HG02642 (cell line): Measurements from ENCODE around the gene HOXB6.
A peak's percentile ranks its signal among the peaks of the same experiment; 100 is the strongest.

Experiments used
- ATAC-seq: cut with Tn5 transposase; IDR thresholded peaks from one replicate; pipeline ENCODE4 v1.9.1; 2021; ENCODE audit warnings: mild to moderate bottlenecking; ENCODE audit not compliant: unreplicated experiment, poor library complexity

HOXB6 gene

DNA sequence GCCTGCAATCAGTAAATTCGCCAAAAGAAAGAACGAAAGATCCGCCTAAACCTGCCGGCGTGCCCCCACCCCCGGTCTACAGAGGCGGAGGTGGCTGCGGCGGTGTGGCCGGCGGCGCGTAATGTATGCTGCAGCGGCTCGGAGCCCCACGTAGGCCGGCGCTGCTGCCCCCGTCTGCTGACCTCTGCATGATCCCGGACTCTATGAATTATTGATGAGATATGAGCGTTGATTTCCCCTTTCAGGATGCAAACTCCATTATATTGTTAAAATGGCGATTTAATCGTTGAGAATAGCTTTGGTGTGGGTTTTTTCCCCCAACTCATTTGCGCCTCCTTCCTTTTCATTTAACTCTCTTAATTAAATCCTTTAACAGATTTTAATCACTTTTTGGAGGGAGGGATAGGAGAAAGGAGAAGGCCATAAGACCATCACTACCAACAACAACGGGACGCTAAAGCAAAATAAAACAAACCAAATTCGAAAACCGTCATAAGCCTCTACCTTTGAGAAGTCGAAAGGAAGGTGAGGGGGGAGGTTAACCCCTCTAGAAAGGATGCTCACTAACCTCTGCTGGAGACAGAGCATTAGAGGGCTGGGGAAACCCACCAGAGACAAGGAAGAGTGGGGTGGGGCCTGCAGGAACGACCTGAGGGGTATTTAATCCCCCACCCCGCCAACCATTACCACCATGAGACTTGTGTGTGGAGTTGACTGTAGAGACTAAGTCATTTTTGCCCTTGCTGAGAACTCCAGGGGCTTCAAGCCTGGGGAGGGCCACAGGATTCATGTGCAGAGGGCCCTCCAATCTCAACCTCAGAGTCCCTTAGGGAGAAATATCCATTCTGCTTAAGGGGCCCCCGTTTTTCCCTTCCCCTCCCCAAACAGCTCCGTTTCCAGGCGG, 18.2 kb downstream of the HOXB6 start:
- ATAC-seq: no peak

DNA sequence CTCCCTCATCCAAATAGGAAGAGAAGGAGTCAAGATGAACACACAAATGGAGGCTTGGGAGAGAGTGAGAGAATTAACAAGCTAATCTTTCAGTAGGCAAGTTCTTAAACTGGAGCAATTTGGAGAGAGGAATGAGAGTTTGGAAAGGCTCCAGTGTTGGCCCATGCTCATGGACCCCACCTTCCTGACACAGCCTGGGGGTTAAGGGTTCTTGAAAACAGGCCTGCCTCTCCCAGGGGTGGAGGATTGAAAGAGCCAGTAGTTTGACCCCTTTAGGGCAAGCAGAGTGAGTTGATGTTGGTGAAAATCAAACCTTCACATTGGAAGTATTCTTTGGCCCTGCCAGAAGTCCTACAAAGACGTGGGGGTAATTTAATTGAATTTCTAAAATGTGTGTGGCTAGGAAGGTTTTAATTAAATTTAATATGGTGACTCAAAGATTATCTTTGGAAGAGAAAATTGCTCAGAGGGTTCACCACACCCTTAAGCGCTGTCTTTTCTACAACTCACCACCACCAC, 20.5 kb downstream of the HOXB6 start:
- ATAC-seq: no peak

DNA sequence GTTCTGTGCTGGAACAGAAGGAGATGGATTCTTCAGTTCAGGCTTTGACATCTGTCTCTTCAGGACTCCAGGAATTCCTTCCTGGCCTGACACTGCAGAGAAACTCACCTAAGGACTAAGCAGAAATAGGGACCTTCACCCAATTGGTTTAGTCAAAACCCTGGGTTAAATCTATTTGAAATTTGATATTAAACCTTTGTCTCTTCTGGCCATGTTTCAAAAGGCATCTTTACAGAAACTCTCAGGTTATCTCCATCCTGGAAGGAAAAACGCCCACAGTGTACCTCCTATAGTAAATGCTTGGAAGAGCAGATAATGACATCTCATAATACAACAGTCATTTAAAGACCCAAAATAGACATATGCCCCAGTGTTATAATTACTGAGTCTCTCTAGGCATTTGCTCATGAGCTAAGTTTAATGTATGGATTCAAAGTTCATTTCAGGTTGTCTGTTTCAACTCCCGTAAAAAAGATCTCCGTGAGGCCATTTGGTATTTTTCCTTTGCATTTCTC, 21.0 kb downstream of the HOXB6 start:
- ATAC-seq: no peak

DNA sequence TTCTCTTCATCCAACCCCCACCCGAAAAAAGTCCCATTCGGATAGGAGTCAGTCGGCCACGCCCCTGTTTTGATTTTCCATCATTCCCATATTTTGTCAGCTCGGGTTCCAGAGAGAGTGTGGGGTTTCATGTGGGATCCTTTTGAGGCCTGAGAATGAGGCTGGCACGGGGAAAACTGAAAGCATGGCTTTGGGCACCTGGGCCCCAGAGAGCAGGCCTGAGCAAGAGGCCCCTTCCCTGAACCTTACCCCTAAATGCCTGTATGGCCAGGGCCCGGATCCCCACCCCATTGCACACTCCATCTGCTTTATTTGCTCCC, 22.1 kb downstream of the HOXB6 start:
- no peak for ATAC-seq

DNA sequence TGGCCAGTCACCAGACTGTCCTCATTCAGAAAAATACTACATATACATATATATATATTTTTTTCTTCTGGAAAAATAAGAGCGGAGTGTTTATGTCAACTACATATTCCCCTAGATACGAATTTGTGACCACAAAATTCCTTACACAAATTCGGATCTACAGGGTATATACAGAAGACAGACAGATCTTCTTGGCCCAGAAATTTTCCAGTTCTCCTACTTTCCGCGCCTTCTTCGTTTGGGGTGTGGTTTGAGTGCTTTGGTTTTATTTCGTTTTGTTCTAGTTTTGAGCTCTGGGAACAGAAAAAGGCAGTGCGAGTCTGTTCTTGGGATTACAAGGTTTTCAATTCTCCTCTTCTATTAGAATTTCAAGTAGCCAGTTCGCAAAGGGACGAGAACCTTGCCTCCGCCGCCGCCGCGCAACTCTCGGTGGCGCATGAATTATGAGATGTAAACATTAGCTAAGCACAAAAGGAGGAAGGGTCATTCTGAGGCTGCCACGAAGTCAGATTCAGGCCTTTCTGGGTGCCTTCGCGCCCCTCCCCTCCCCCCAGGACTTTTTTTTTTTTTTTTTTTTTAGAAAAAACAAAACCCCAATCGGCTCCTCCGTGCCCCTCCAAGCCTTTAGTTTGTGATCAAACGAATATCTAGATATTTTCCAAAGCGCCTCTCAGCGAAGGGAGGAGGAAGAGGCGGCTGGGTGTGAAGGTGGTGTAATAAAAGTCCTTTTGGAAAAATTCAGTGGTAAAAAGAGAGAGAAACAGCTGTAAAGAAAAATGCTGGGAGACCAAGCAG, 24.8 kb downstream of the HOXB6 start:
- ATAC-seq: no peak

DNA sequence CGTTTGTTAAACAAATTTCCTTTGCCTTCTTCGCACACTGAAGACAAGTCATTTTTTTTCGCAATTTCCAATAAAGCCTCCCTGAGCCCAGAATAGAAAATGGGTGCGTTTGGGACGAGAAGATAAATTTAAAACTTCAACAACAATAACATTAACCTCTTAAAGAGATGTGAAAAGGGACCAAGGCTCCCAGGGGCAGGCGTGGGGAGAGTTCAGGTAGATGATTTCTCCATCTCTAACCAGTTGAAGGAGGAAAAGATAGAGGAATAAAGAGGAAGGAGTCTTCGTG, 25.4 kb downstream of the HOXB6 start:
- no peak for ATAC-seq

DNA sequence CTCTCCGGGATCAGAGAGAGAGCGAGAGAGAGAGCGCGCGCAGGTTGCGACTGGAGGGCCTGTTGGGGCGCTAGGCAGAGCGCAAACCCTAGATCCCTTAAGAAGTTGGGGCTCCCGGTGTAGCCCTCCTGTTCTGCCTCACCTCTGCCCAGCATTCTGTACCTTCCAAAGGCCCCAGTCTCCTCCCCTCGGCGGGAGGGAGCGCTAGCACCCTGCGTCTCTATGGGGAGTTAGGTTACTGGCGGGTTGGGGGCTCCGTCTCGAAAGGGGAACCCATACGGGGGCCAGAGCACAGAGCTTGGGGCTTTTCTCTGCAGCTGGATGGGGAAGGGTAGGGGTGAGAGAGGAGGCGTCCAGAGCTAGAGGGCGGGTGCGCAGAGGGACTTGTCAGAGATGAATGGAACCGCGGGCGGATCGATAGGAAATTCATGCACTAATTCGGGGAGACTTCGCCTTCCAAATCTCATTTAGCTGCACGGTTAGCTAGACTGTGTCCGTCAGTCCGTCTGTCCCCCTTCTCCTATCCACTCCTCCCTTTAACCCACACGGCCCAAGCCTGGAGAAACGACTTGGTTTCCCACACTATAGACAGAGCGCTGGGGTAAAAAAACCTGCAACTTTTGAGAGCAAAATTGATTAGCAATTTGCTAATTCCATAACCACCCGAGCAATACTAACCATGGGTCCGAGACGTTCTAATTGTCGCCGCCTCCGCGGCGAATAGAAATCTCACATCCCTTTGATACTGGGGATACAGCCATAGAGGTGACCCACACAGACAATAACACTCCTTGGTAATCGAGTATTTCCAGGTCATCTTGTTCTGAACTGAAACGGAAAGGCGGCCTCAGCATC, 25.9 kb downstream of the HOXB6 start:
- peak; percentile 44 for ATAC-seq

DNA sequence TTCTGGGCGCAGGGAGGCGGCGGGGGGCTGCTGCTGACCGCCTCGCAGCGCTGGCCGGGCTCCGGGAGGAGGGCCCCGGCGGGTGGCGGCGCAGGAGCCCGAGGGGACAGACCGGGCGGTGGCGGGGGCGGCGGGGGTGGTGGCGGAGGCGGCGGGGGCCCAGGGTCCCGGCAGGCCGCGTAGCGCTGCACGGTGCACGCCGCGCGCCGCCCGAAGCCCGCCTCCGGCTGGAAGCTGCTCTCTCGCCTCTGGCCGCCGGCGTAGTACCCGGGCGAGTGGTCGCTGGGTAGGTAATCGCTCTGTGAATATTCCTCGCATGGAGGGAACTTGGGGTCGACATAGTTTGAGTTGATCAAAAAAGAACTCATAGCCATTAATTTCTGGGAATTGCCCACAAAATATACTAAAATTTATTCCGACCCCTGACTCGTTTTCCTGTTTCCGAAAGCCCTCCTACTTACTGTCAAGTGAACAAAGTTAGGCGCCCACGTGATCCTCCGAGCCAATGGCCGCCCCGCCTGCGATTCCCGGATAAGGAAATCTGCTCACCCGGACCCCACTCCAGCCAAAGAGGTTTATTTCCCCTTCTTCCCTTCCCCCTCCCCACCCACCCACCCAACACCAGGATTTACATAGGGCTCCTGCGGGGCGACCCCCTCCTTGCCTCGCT, 26.7 kb downstream of the HOXB6 start, which contains the start of gene HOXB4:
HOXB4 (minus strand) TSS at position 405 of the 670 bp plus-strand sequence; CDS start at position 374, 31 bp downstream.
- ATAC-seq: peak; percentile 58

DNA sequence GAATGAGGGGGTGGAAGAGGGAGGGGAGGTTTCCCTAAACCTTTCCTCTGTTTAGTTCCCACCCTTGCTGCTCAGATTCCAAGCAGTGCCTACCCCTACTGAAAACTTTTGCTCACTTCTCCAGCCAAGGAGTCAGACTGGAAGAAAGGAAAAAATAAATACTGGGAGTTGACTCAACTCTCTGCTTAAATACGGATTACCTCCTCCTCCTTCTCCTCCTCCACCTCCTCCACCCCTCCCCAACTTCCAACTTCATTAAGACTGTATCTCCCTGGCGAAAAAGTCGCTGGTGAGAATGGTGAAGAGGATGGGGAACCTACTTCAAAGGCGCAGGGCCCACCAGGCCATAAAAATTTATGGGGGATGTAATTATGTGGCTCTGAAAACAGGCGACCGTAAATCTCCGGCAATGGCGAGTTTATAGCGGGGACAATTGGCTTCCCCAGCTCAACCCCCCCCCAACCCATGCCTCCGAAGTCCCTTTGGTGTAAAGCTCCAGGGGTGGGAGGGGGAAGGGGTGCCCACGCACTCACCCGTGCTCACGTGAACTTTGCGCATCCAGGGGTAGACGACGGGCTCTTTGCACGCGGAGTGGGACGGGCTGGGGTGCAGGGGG, 27.3 kb downstream of the HOXB6 start:
- ATAC-seq: peak; percentile 5

DNA sequence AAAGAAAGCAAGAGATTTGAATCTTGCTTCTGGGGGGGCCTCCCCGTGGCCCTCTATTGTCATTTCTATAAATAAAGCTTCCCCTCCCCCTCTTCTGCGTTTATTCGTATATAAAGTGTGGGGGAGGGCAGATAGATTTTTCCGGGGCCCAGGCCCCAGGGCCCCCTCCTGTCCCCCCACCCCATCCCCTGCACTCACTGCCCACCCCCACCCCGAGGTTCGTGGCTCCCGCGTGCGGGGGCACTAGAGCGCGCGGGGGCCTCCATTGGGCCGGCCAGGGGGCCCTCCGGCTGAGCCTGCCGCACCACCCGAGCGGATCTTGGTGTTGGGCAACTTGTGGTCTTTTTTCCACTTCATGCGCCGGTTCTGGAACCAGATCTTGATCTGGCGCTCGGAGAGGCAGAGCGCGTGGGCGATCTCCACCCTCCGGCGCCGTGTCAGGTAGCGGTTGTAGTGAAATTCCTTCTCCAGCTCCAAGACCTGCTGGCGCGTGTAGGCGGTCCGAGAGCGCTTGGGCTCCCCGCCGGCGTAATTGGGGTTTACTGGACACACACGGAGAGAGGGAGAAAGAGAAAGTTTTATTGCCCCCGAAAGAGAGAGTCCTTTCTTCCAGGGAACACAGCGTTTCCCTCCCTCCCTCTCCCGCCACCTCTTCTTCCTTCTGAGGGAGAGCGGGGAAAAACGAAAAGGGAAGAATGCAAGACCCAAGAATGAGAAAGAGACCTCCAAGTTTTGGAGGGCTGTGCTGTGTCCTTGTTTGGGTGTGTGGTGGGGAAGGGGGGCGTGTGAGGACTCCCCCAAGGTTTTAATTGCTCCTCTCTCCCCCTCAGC, 28.1 kb downstream of the HOXB6 start:
- ATAC-seq: no peak

DNA sequence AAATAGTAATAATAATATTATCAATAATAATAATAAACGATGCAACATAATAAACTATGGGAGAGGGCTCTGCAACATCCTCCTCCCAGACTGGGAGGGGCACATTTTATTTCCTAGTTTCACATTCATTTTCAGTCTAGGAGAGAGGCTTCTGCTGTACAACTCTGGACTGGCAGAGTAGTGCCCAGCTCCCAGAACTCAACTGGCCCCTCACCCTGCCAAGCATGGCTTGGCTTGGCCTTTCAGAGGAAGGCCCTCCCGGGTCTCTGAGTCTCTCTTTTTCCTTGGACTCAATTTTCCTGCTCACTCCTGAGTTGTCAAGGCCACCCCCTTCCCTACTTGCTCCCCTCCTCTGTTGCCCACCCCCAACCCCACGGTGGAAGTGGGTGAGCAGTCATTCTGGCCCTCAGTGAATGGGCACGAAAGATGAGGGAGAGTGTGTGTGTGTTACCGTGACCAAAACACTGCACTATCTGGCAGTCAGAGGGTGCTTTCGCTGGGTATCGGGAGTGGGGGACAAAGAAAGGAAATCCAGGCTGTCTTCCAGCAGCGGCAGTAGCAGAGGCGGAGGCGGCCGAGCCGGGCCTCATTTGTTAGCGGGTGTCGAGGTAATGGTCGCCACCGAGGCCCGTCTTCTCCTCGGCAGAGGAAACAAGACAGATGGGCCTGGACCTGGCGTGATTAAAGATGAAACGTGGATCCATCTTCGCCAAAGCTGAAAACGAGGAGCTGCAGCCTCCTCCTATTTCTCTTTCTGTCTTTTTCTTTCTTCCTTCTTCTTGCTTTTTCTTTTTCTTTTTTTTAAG, 28.9 kb downstream of the HOXB6 start:
- no peak for ATAC-seq

DNA sequence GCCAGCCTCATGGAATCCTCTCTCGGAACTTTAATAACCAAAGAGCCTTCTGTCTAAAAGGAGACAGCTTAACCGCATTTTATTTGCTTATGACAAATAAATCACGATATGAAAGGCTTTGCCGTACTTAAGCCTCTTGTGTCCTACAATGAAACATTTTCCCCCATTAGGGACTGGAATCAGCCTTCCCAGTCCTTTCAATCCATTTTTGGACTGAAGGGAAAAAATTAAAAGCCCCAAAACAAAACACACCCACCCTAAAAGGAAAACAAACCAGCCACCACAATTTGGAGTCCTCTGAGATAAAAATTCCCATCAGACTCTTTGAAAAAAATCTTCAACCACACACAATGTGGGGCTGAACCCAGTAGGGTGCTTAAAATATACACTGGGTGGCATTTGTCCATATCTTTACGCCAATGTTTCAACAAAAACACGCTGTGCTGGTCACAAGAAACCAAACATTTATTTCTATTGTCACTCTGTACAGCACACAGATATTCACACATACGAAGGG, 29.7 kb downstream of the HOXB6 start:
- ATAC-seq: no peak

DNA sequence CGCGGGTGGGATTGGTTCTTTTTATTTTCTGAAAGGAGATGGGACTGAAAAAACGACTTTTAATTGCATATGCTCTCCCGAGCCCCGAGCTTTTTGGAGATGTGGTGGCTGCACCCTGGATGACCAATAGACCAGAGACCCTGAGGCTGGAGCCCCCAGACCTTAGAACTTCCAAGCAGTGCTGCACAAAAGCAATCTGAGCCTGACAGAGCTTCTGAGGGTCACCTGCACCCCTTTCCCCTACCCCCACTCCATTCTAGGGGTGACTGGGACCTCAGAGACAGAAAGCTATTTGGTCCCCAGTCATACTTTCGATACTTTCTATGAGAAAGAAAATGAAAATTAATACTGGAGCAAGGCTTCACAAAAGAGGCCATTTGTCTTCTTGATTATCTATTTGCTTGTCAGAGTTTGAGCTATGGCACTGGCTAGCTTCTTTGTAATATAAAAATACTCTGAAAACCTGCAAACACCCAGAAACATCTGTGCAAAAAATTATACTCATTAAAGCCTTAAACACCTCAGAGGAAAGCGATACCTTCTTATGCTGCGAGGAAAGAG, 30.2 kb downstream of the HOXB6 start:
- no peak for ATAC-seq

DNA sequence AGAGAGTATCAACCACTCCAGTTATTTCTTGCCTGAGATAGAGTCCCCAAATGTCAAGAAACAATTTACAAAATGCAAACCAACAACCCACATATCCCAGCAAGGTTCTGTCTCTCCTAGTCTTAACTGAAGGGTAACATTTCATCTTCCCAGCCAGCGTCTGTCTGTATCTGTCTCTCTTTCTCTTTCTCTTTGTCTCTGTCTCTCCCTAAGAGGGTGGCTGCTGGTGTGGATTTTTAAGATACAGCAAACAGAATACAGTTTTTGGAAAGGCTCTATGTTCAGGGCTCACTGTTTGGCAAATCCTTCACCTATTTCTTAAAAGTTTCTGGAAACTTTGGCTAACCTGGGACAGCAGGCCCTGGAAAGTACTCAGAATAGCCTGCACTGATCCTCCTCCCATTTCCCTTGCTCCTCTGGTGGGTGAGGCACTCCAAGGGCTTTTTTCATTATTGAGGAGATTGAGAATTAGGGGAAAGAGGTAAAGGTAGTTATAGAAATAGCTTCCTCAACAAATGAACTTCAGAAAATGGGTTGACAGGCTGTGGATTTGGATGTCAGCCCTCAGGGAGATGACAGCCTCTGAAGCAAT, 32.9 kb downstream of the HOXB6 start:
- ATAC-seq: no peak

DNA sequence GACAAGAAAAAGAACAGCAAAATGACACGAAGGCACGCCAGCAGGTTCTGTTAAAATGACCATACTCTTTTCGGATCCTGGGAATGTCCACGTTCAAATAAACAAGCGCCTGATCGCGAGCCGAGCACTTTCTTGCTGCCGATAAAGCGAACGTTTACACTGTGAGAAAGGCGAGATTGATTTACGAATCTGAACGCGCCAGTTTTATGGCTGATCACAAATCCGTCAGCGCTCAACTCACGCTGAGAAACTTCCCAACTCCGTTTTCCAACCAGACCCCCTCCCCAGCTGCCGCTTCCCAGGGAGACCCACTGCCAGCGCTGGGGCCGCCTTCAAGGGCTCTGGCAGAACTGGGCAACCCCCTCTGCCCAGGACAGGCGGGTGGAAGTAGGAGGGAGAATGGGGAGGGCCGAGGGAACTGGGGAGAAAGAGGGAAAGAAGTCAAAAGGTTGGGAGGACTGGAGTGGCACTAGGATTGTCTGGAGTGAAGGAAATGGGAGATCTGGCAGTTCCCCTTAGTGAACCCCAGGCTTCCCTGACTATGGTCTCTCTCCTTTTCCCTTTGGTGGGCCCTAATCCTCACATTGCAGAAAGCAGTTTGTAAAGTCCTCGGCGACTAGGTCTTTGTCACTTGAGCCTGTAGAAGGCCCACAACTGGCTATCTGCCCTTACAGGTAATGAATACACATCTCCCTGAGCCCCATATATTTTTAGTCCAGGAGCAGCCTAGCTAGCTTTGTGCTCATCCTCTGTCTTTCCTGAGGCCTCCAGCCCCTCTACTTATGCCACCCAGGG, 33.6 kb downstream of the HOXB6 start:
- ATAC-seq: no peak
